Body of pancreas (tissue), 4 donors: ENCODE measurements around the gene AQP5. TPM values are rescaled to one million over a fixed set of nuclear protein-coding genes. Genes with fewer than 3 reads are reported as not detected.

Experiments
- ATAC-seq: fragments of 150-250 bp; one replicate; pipeline ENCODE4 v1.9.1; 2016
- DNase-seq, 4 donors: peaks; one replicate each; pipeline ENCODE4 v3.0.0-alpha.2; 2019
- H3K27ac ChIP-seq, 4 donors: fragments of 200-600 bp; sonication (generic); 1 replicate in 3 of 4; 2 replicates in 1 of 4; pipeline versions ENCODE4 v1.5.1 to v1.6.1; 2016 to 2019; ENCODE audit warnings: mild to moderate bottlenecking in 1 of 4, mixed read lengths in 1 of 4, moderate library complexity in 1 of 4
- H3K27me3 ChIP-seq, 2 donors: fragments of 200-600 bp; sonication (generic); one replicate each; pipeline ENCODE4 v1.6.0; 2016; ENCODE audit warnings: mild to moderate bottlenecking in 1 of 2
- H3K36me3 ChIP-seq, 2 donors: fragments of 200-600 bp; sonication (generic); replicated peaks in 1 of 2; 2 replicates each; pipeline ENCODE4 v1.5.1; 2016; ENCODE audit warnings: low read depth in 2 of 2; ENCODE audit not compliant: insufficient read depth in 1 of 2
- H3K4me1 ChIP-seq: fragments of 200-600 bp; sonication (generic); one replicate; pipeline ENCODE4 v1.6.0; 2016
- H3K4me3 ChIP-seq, 2 donors: fragments of 200-600 bp; sonication (generic); 1 replicate in 1 of 2; 2 replicates in 1 of 2; pipeline ENCODE4 v1.5.1; 2016 to 2019
- H3K9me3 ChIP-seq, 3 donors: fragments of 200-600 bp; sonication (generic); 1 replicate in 2 of 3; 2 replicates in 1 of 3; pipeline ENCODE4 v1.5.1; 2016
- CTCF ChIP-seq, 7 experiments: fragments of 450-650 bp in 4 of 7; fragments of 200-600 bp in 3 of 7; sonication (generic) in 3 of 7; IDR thresholded peaks; one replicate each; pipeline ENCODE4 v1.5.1; 2016 to 2019; ENCODE audit warnings: antibody characterized with exemption in 7 of 7
- POLR2A ChIP-seq, 3 donors: fragments of 450-650 bp; IDR thresholded peaks; one replicate each; pipeline ENCODE4 v1.6.1; 2016; ENCODE audit warnings: antibody characterized with exemption in 3 of 3, mild to moderate bottlenecking in 2 of 3
- WGBS, 2 donors: methylation state at CpG; one replicate each; pipeline ENCODE4 v1.1.5; 2017; 5-methylcytosine and 5-hydroxymethylcytosine counted together
- intact Hi-C: fragments of 100-400 bp; cut with DNase I; formaldehyde crosslinking; loops from one replicate; pipeline ENCODE4 v1.15.1; 2023
- total RNA-seq, 2 donors: library from RNA; depleted of rRNA; stranded (reverse); fragments of >200 nt; gene quantifications; one replicate each; pipeline ENCODE4 v1.1.0, GENCODE V29; 2016

Gene AQP5
- total RNA-seq, 2 donors from 2014 or later = 1.3 to 2.1 TPM

GRCh38 chr12:49998453-49998852, 36.8 kb downstream of the AQP5 start:
- Histone ChIP-seq H3K4me1 (no peaks in the 10 kb centered on the region), H3K27me3 (no peaks in the 10 kb centered on the region), H3K4me3 (no peak overlapping the region), H3K27ac (no peak overlapping the region), H3K9me3 (no peaks in the 10 kb centered on the region), H3K36me3 (no peaks in the 10 kb centered on the region)
- no peak for ATAC-seq
- TF ChIP-seq CTCF (IDR thresholded peaks at IDR 0.05) = no peak
- TF ChIP-seq POLR2A (IDR thresholded peaks at IDR 0.05) = no peak
- DNase-seq = no peak
- intact Hi-C loops = no loop called here
- WGBS, 2 donors = 86 to 97% methylated on average over 2 of the region's 2 CpGs

- ATAC-seq = no peak
- 85% methylated on average over 2 of the region's 2 CpGs for WGBS, 2 donors
- no peaks in the 10 kb centered on the region for H3K4me1 ChIP-seq
Observed at GRCh38 chr12:50003595-50003994, 41.9 kb downstream of the AQP5 start.

GRCh38 chr12:50004696-50005095, 43.0 kb downstream of the AQP5 start:
- H3K4me1 ChIP-seq = no peaks in the 10 kb centered on the region
- no peaks in the 10 kb centered on the region for H3K27me3 ChIP-seq
- H3K36me3 ChIP-seq = no peaks in the 10 kb centered on the region
- no peaks in the 10 kb centered on the region for H3K9me3 ChIP-seq
- DNase-seq = no peak
- no peak for ATAC-seq
- H3K27ac ChIP-seq = no peak overlapping the region
- intact Hi-C loops = no loop called here
- H3K4me3 ChIP-seq = no peak overlapping the region
- no peak for TF ChIP-seq POLR2A (IDR thresholded peaks at IDR 0.05)
- no peak for TF ChIP-seq CTCF (IDR thresholded peaks at IDR 0.05)

More at GRCh38 chr12:50003595-50003994, 41.9 kb downstream of the AQP5 start:
- Histone ChIP-seq H3K27me3 (no peaks in the 10 kb centered on the region), H3K4me3 (no peak overlapping the region), H3K9me3 (no peaks in the 10 kb centered on the region), H3K36me3 (no peaks in the 10 kb centered on the region), H3K27ac (no peak overlapping the region)
- no peak for DNase-seq
- TF ChIP-seq CTCF (IDR thresholded peaks at IDR 0.05) (no peak), POLR2A (IDR thresholded peaks at IDR 0.05) (no peak)
- intact Hi-C loops = no loop called here

- WGBS, 2 donors = 77 to 92% methylated on average over 3 of the region's 3 CpGs
- intact Hi-C loops = no loop called here
- no peaks in the 10 kb centered on the region for H3K36me3 ChIP-seq
- ATAC-seq (no peak), DNase-seq (no peak)
- no peak overlapping the region for H3K4me3 ChIP-seq
- no peak for TF ChIP-seq CTCF (IDR thresholded peaks at IDR 0.05)
- TF ChIP-seq POLR2A (IDR thresholded peaks at IDR 0.05) = no peak
- no peaks in the 10 kb centered on the region for H3K9me3 ChIP-seq
- H3K4me1 ChIP-seq = no peaks in the 10 kb centered on the region
- no peak overlapping the region for H3K27ac ChIP-seq
- no peaks in the 10 kb centered on the region for H3K27me3 ChIP-seq
Observed at GRCh38 chr12:50005175-50005574, 43.5 kb downstream of the AQP5 start.

- Histone ChIP-seq H3K27ac (no peak overlapping the region), H3K4me3 (no peak overlapping the region), H3K27me3 (no peaks in the 10 kb centered on the region), H3K9me3 (no peaks in the 10 kb centered on the region), H3K36me3 (no peaks in the 10 kb centered on the region), H3K4me1 (no peaks in the 10 kb centered on the region)
- ATAC-seq = no peak
- WGBS, 2 donors = 94 to 95% methylated on average over 7 of the region's 7 CpGs
- DNase-seq = no peak
- intact Hi-C loops = no loop called here
- TF ChIP-seq POLR2A (IDR thresholded peaks at IDR 0.05) = no peak
- no peak for TF ChIP-seq CTCF (IDR thresholded peaks at IDR 0.05)
Observed at GRCh38 chr12:50006280-50006679, 44.6 kb downstream of the AQP5 start.
